ENCODE data around the gene PFKFB2. TPM values are rescaled to one million over a fixed set of nuclear protein-coding genes. Genes with fewer than 3 reads are reported as not detected.

PFKFB2 gene
- total and polyA plus RNA-seq, 4 donors, result 1.5 to 5.9 (median 3.0) TPM

GRCh38 chr1:207101720-207102119 is 48.6 kb downstream of the PFKFB2 start (continued):
- no peak for TF ChIP-seq ZBTB33 (IDR thresholded peaks at IDR 0.05)
- no peak for TF ChIP-seq HNF4G (IDR thresholded peaks at IDR 0.05)
- no peak for TF ChIP-seq EGR1 (IDR thresholded peaks at IDR 0.05; ENCODE audit: low read depth in 2 of 2)

- no peaks in the 10 kb centered on the region for H3K27me3 ChIP-seq (ENCODE audit: control insufficient read depth in 4 of 4, insufficient read depth in 4 of 4, low read length in 3 of 4)
Observed at GRCh38 chr1:207102146-207102545, 49.1 kb downstream of the PFKFB2 start.

GRCh38 chr1:207102659-207103058 is 49.6 kb downstream of the PFKFB2 start:
- WGBS, result 78% methylated on average over 1 of the region's 1 CpG
- peak overlapping the region; percentile 88 to 93 for H3K27ac ChIP-seq (ENCODE audit: low read depth in 1 of 2, low read length in 2 of 2)
- H3K36me3 ChIP-seq (ENCODE audit: control insufficient read depth in 4 of 4, insufficient read depth in 3 of 4, low read depth in 1 of 4, low read length in 3 of 4), result peaks cover 5 to 23% (median 15%) of the 10 kb centered on the region in 4 donors
- H3K4me1 ChIP-seq (ENCODE audit: control insufficient read depth in 4 of 4, insufficient read depth in 4 of 4, low read length in 3 of 4), result peaks cover 0 to 36% (median 28%) of the 10 kb centered on the region in 4 donors
- TF ChIP-seq GABPA (IDR thresholded peaks at IDR 0.05 in 1 of 2, conservative IDR thresholded peaks at IDR 0.05 in 1 of 2) (no peak), NR2F2 (IDR thresholded peaks at IDR 0.05) (no peak), SP1 (IDR thresholded peaks at IDR 0.05) (no peak), HNF4G (IDR thresholded peaks at IDR 0.05) (no peak), ZBTB33 (IDR thresholded peaks at IDR 0.05) (no peak), EGR1 (IDR thresholded peaks at IDR 0.05; ENCODE audit: low read depth in 2 of 2) (no peak), MAX (IDR thresholded peaks at IDR 0.05) (no peak), FOXA2 (IDR thresholded peaks at IDR 0.05) (no peak), FOXA1 (IDR thresholded peaks at IDR 0.05) (no peak), RXRA (IDR thresholded peaks at IDR 0.05) (no peak)
- no peak overlapping the region for H3K4me3 ChIP-seq (ENCODE audit: low read depth in 1 of 3, low read length in 3 of 3)
- DNase-seq (ENCODE audit: low spot score), result no peak
- H3K9ac ChIP-seq (ENCODE audit: low read depth in 1 of 2, low read length in 2 of 2), result no peak overlapping the region
- H3K27me3 ChIP-seq (ENCODE audit: control insufficient read depth in 4 of 4, insufficient read depth in 4 of 4, low read length in 3 of 4), result no peaks in the 10 kb centered on the region
- H3K9me3 ChIP-seq (ENCODE audit: control insufficient read depth in 4 of 4, low read length in 3 of 4), result peaks cover 0 to 2% (median 0%) of the 10 kb centered on the region in 4 donors

More at GRCh38 chr1:207102146-207102545, 49.1 kb downstream of the PFKFB2 start:
- TF ChIP-seq RXRA (IDR thresholded peaks at IDR 0.05), result peak; percentile 72 to 74
- no peak for TF ChIP-seq FOXA1 (IDR thresholded peaks at IDR 0.05)
- no peak for TF ChIP-seq REST (IDR thresholded peaks at IDR 0.05)
- TF ChIP-seq JUND (IDR thresholded peaks at IDR 0.05), result peak in 1 of 2 donors; percentile 20
- TF ChIP-seq HNF4A (conservative IDR thresholded peaks at IDR 0.05), result peak; percentile 51 to 59
- TF ChIP-seq NR2F2 (IDR thresholded peaks at IDR 0.05), result peak; percentile 33
- TF ChIP-seq SP1 (IDR thresholded peaks at IDR 0.05), result peak; percentile 55
- TF ChIP-seq TAF1 (conservative IDR thresholded peaks at IDR 0.05), result peak; percentile 32
- no peak for TF ChIP-seq EGR1 (IDR thresholded peaks at IDR 0.05; ENCODE audit: low read depth in 2 of 2)
- peak; percentile 51 for TF ChIP-seq YY1 (IDR thresholded peaks at IDR 0.05)
- H3K27ac ChIP-seq (ENCODE audit: low read depth in 1 of 2, low read length in 2 of 2), result peak overlapping the region; percentile 81 to 93
- peaks cover 1 to 30% (median 25%) of the 10 kb centered on the region in 4 donors for H3K4me1 ChIP-seq (ENCODE audit: control insufficient read depth in 4 of 4, insufficient read depth in 4 of 4, low read length in 3 of 4)
- H3K9ac ChIP-seq (ENCODE audit: low read depth in 1 of 2, low read length in 2 of 2), result peak overlapping the region; percentile 1 to 72
- peaks cover 7 to 28% (median 20%) of the 10 kb centered on the region in 4 donors for H3K36me3 ChIP-seq (ENCODE audit: control insufficient read depth in 4 of 4, insufficient read depth in 3 of 4, low read depth in 1 of 4, low read length in 3 of 4)
- peak overlapping the region in 2 of 3 donors; percentile 22 to 33 for H3K4me3 ChIP-seq (ENCODE audit: low read depth in 1 of 3, low read length in 3 of 3)
- 30% methylated on average over 5 of the region's 5 CpGs for WGBS
- peaks cover 0 to 2% (median 0%) of the 10 kb centered on the region in 4 donors for H3K9me3 ChIP-seq (ENCODE audit: control insufficient read depth in 4 of 4, low read length in 3 of 4)
- DNase-seq (ENCODE audit: low spot score), result no peak
